Right lobe of liver (tissue), 4 donors: ENCODE measurements around the gene PREX1.

ENCODE experiments used
- CTCF ChIP-seq, 4 donors: fragments of 200-600 bp in 3 of 4; fragments of 450-650 bp in 1 of 4; IDR thresholded peaks; one replicate each; pipeline versions ENCODE4 v1.5.1 to v1.8.0; 2016 to 2022; ENCODE audit warnings: antibody characterized with exemption in 4 of 4, mild to moderate bottlenecking in 2 of 4
- POLR2A ChIP-seq: fragments of 450-650 bp; IDR thresholded peaks from one replicate; pipeline ENCODE4 v1.6.1; 2017; ENCODE audit warnings: antibody characterized with exemption, mild to moderate bottlenecking
- donor health status: DM: no; HTN: no; CAD: no.
- donor health status: DM: no; HTN: no; CAD: no.
- donor health status: DM: no; HTN: yes; CAD: no.

- no peak for TF ChIP-seq CTCF (IDR thresholded peaks at IDR 0.05)
- no peak for TF ChIP-seq POLR2A
These were observed 56.3 kb downstream of the PREX1 start for GRCh38 chr20:48771542-48771941.
